Measurements from ENCODE around the gene FBXL20.
"Not testable (repeated sequence)": the region's sequence is repeated elsewhere in the genome, so short reads cannot be mapped to it uniquely, and the experiment has no call there.

FBXL20 gene

GRCh38 chr17:39325528-39326240, 75.7 kb downstream of the FBXL20 start:
- no peak for DNase-seq

GRCh38 chr17:39318636-39319035, 82.8 kb downstream of the FBXL20 start:
- no peak for DNase-seq

GRCh38 chr17:39306509-39307212, 94.8 kb downstream of the FBXL20 start:
- no peak for DNase-seq

GRCh38 chr17:39305978-39306377, 95.4 kb downstream of the FBXL20 start:
- DNase-seq: no peak

- no peak for DNase-seq
These were observed 97.2 kb downstream of the FBXL20 start for GRCh38 chr17:39304188-39304587.

GRCh38 chr17:39294060-39294459, 107.4 kb downstream of the FBXL20 start:
- DNase-seq: no peak

- DNase-seq: not testable (repeated sequence)
These were observed 108.9 kb downstream of the FBXL20 start for GRCh38 chr17:39292546-39292945.

- DNase-seq: not testable (repeated sequence)
These were observed 114.9 kb downstream of the FBXL20 start for GRCh38 chr17:39286513-39286912.

GRCh38 chr17:39284685-39285084, 116.7 kb downstream of the FBXL20 start:
- no peak for DNase-seq

- no peak for DNase-seq
These were observed 117.5 kb downstream of the FBXL20 start for GRCh38 chr17:39283896-39284295.

- no peak for DNase-seq
These were observed 118.3 kb downstream of the FBXL20 start for GRCh38 chr17:39283098-39283497.

GRCh38 chr17:39281806-39282205, 119.6 kb downstream of the FBXL20 start:
- DNase-seq: no peak

GRCh38 chr17:39278246-39278645, 123.2 kb downstream of the FBXL20 start:
- DNase-seq: not testable (repeated sequence)

GRCh38 chr17:39277110-39277509, 124.3 kb downstream of the FBXL20 start:
- no peak for DNase-seq

GRCh38 chr17:39276113-39276512, 125.3 kb downstream of the FBXL20 start:
- no peak for DNase-seq

- no peak for DNase-seq
These were observed 129.9 kb downstream of the FBXL20 start for GRCh38 chr17:39271546-39271945.

- no peak for DNase-seq
These were observed 130.5 kb downstream of the FBXL20 start for GRCh38 chr17:39270923-39271322.

GRCh38 chr17:39264119-39264518, 137.3 kb downstream of the FBXL20 start:
- no peak for DNase-seq

GRCh38 chr17:39261286-39261685, 140.1 kb downstream of the FBXL20 start:
- DNase-seq: no peak

GRCh38 chr17:39252788-39253460, 148.5 kb downstream of the FBXL20 start:
- DNase-seq: no peak

- no peak for DNase-seq
These were observed 149.4 kb downstream of the FBXL20 start for GRCh38 chr17:39251997-39252396.

- not testable (repeated sequence) for DNase-seq
These were observed 151.3 kb downstream of the FBXL20 start for GRCh38 chr17:39250076-39250475.

GRCh38 chr17:39246274-39246673, 155.2 kb downstream of the FBXL20 start:
- no peak for DNase-seq

Data from activated CD4-positive, CD25-positive, alpha-beta regulatory T cell treated with anti-CD3 and anti-CD28 coated beads, Interleukin-2, amount 50 U/mL, for 72 hours (primary cell).